GM06990 (cell line): ENCODE results near the gene PTPRD.

Experiments used
- DNase-seq: peaks from one replicate; pipeline ENCODE4 v3.0.0-alpha.2; 2011; ENCODE audit not compliant: insufficient read length; ENCODE audit errors: extremely low read depth
- H3K27me3 ChIP-seq: replicated peaks from 2 replicates; pipeline ENCODE4 v1.6.0; 2011; ENCODE audit warnings: low read length; ENCODE audit not compliant: control insufficient read depth, insufficient read depth
- H3K36me3 ChIP-seq: 2 replicates; pipeline ENCODE4 v1.5.1; 2011; ENCODE audit warnings: low read length; ENCODE audit not compliant: control insufficient read depth, insufficient read depth
- H3K4me3 ChIP-seq: replicated peaks from 2 replicates; pipeline ENCODE4 v1.5.1; 2011; ENCODE audit warnings: low read depth, mild to moderate bottlenecking, control low read depth, low read length
- TF ChIP-seq, protein P1 (sequence below): IDR thresholded peaks from 2 replicates; pipeline ENCODE4 v1.5.1; 2011; ENCODE audit warnings: low read length, control low read depth, mild to moderate bottlenecking, inconsistent platforms; ENCODE audit not compliant: insufficient read depth, poor library complexity, severe bottlenecking

Gene PTPRD

DNA sequence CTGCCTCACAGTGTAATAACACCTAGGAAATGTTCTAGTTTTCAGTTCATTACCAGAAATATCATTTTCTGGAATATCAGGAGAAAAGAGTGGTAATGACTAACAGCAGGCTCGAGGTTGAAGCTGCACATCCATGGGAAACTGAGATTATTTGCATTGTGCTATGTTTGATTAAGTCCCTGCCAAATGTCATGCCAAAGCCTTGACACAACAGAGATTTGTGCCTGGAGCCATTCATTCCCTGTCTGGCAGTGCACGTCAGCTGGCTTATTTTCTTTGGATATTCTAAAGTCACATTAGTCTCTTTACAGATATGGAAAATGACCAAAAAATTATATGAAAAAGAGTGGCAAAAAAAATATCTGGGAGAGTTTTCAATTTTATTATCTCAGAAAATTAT is 848.0 kb downstream of the PTPRD start:
- TF ChIP-seq, protein P1, sequence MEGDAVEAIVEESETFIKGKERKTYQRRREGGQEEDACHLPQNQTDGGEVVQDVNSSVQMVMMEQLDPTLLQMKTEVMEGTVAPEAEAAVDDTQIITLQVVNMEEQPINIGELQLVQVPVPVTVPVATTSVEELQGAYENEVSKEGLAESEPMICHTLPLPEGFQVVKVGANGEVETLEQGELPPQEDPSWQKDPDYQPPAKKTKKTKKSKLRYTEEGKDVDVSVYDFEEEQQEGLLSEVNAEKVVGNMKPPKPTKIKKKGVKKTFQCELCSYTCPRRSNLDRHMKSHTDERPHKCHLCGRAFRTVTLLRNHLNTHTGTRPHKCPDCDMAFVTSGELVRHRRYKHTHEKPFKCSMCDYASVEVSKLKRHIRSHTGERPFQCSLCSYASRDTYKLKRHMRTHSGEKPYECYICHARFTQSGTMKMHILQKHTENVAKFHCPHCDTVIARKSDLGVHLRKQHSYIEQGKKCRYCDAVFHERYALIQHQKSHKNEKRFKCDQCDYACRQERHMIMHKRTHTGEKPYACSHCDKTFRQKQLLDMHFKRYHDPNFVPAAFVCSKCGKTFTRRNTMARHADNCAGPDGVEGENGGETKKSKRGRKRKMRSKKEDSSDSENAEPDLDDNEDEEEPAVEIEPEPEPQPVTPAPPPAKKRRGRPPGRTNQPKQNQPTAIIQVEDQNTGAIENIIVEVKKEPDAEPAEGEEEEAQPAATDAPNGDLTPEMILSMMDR: no peak
- no peak for DNase-seq

DNA sequence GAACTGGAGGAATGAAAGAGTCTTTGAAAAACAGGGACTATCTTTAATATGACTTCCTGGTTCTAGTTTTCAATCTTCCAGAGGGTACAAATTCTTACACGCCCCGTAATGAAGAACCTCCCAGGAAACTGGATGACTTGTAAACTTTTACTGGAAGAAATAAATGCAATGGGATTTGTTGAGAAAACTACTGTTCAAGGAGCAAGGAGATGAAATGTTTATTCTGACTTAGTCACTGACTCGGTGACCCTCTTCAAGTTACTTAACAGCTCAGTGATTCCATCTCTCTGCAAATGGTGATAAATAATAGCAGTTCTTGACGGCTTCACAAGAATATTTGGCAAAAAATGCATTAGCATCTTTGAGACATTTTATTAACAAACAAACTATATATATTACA is 858.6 kb downstream of the PTPRD start:
- no peak for DNase-seq
- TF ChIP-seq, protein P1: no peak
- Histone ChIP-seq H3K27me3 (no peaks in the 10 kb centered on the region), H3K36me3 (no peaks in the 10 kb centered on the region), H3K4me3 (no peak overlapping the region)

More for the DNA sequence above, 848.0 kb downstream of the PTPRD start:
- no peak overlapping the region for H3K4me3 ChIP-seq
- H3K36me3 ChIP-seq: no peaks in the 10 kb centered on the region
- no peaks in the 10 kb centered on the region for H3K27me3 ChIP-seq

DNA sequence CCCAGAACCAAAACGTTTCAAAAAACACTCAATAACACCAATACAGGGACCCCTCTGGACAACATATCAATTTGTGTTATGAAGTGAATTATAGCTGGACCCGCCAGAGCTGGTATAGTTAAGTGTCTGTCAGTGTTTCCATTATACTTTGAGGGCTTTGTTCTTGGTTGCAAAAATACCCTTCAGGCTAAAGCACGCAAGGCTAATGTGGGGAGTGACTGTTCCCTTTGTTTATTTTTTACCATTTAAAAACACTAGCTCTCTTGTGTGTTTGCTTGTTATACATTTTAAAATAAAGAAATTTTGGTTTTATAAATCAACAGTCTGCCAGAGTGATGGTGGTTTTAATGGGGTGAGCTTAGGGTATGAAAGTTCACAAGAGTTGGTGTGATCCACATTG is 859.5 kb downstream of the PTPRD start:
- H3K36me3 ChIP-seq: no peaks in the 10 kb centered on the region
- H3K27me3 ChIP-seq: no peaks in the 10 kb centered on the region
- no peak overlapping the region for H3K4me3 ChIP-seq
- DNase-seq: no peak
- TF ChIP-seq, protein P1: no peak

DNA sequence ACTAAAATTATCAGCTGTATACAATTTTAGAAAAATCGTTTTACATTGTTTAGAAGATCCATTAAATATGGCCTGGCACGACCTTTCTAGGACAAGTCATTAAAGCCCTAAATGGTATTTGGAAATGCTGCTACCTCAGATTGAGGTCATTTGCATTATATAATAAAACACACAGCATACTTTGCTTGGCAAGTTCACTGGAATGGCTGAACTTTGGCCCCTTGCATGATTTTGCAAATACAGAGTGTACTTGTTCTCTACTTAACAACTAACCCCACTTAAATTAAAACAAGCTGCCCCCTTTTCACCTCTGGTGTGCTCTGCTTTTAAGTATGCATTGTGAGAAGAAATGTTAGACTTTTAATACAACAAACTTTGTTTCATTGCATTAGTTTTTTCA is 860.1 kb downstream of the PTPRD start:
- Histone ChIP-seq H3K27me3 (no peaks in the 10 kb centered on the region), H3K4me3 (no peak overlapping the region), H3K36me3 (no peaks in the 10 kb centered on the region)
- no peak for DNase-seq
- TF ChIP-seq, protein P1: no peak

DNA sequence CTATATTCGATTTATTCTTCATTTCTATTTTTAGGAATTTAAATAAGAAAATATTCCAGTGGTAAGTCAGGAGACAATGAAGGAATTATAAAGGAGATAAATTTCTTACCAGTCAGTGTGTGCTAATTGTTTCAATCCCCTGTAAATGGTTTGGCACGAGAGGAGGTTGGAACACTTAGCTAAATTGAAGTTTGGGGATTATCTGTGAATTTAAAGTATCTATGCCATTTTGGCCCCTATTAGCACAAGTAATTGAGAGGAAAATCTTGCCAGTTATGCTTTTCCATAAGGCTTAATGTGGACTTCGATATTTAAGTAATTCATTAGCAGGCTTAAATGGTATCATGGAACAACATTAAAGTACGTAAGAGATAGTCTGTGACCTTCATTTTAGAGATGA is 860.8 kb downstream of the PTPRD start:
- DNase-seq: no peak
- Histone ChIP-seq H3K36me3 (no peaks in the 10 kb centered on the region), H3K27me3 (no peaks in the 10 kb centered on the region), H3K4me3 (no peak overlapping the region)
- TF ChIP-seq, protein P1: no peak

DNA sequence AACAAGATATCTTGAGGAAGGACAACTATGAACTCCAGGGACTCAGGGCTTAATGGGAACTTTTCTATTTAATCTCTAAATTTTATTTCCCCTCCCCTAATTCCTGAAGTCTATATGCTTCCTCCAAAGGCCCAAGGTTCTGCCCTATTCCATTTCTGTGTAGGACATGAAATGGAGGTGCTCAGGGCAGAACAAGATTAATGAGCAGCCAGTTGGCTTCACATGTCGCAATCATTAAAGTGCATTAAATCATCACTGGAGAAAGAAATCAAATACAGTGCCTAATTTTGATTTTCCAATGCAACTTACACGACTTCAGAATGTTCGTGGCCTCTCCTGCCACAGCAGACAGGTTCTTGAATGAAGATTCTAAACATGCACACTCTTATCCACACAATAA is 862.1 kb downstream of the PTPRD start:
- TF ChIP-seq, protein P1: no peak
- DNase-seq: no peak

More for the DNA sequence above, 862.1 kb downstream of the PTPRD start:
- Histone ChIP-seq H3K4me3 (no peak overlapping the region), H3K27me3 (no peaks in the 10 kb centered on the region), H3K36me3 (no peaks in the 10 kb centered on the region)
